SKM-1 treated with dmso at 0.1 percent for 144 hours (cell line): ENCODE measurements around the gene ALDH16A1.

Experiments used
- DNase-seq: peaks from one replicate; lab custom pipeline; 2025; ENCODE audit not compliant: unreplicated experiment; lab: John Stamatoyannopoulos, UW

ALDH16A1 gene

DNA sequence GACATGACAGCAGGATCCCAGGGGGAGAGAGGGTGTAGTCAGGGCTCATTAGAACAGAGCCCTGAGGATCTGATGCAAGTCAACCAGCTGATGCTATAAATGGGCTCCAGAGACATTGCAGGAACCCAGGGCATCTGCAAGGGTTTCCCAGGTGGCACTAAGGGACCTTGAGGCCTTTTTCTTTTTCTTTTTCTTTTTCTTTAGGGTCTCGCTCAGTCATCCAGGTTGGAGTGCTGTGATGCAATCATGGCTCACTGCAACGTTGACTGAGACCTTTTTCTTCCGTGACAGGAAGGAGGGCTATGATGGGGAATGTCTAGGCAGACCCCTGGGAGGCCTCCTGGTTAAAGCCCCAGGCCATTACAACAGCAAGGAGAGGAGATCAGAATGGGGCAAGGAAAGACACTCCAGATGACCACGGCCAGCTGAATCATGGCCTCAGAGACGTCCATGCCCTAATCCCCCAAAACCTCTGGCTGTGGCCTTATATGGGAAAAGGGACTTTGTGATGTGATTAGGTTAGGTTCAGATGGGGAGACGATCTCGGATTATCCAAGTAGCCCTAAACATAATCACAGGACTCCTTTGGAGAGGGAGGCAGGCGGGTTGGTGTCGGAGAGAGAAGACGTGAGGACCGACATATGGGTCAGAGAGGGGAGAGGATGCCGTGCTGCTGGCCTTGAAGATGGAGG, 54.9 kb downstream of the ALDH16A1 start:
- no peak for DNase-seq

DNA sequence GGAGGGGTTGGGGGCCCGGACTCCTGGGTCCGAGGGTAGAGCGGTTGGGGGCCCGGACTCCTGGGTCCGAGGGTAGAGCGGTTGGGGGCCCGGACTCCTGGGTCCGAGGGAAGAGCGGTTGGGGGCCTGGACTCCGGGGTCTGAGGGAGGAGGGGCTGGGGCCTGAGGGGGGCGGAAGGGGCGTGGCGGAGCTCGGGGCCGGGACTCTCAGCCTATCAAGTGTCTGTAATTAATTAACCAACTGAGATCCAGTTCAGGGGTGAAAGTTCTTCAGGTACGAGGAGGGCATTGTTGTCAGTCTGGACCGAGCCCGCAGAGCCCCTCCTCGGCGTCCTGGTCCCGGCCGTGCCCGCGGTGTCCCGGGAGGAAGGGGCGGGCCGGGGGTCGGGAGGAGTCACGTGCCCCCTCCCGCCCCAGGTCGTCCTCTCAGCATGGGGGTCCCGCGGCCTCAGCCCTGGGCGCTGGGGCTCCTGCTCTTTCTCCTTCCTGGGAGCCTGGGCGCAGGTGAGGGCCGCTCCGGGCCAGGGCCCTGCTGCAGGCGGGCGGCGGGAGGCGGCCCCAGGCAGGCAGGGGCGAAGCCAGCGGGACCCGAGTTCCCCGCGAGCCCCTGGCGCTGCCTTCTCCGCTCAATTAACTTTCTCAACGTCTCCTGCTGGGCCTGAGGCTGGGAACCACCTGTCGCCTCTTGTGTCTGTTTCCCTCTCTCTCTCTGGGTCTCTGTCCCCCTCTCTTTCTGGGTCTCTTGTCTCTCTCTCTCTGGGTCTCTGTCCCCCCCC, 60.1 kb downstream of the ALDH16A1 start:
- DNase-seq: no peak

DNA sequence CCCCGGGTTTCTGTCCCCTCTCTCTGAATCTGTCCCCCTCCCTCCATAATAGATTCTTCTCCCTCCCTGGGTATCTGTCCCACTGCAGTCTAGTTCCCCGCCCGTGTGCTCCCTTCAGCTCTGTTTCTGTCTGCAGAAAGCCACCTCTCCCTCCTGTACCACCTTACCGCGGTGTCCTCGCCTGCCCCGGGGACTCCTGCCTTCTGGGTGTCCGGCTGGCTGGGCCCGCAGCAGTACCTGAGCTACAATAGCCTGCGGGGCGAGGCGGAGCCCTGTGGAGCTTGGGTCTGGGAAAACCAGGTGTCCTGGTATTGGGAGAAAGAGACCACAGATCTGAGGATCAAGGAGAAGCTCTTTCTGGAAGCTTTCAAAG, 60.7 kb downstream of the ALDH16A1 start:
- DNase-seq: no peak

DNA sequence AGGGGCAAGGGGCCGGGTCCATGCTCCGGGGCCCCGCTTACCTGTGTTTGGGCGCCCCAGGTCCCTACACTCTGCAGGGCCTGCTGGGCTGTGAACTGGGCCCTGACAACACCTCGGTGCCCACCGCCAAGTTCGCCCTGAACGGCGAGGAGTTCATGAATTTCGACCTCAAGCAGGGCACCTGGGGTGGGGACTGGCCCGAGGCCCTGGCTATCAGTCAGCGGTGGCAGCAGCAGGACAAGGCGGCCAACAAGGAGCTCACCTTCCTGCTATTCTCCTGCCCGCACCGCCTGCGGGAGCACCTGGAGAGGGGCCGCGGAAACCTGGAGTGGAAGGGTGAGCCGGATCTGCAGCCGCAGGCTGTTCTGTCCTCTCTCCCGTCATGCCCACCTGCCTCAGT, 61.1 kb downstream of the ALDH16A1 start:
- DNase-seq: no peak

DNA sequence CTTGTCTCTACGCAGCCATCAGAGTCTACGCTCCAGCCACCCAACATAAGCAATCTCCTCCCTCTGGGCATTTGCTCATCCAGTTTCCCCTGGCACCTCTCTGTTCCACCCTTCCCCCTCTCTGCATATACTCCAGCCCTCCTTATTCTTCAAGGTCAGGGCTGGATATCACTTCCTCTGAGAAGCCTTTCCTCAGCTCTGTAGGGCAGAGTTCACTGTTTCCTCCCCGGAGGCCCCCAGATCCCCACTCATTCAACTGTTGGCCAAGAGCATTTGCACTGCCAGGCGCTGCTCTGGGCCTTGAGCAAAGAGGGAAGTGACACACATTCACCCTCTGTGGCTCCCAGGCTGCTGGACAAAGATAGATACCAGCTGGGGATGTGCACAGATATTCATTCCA, 62.7 kb downstream of the ALDH16A1 start:
- peak; percentile 85 for DNase-seq

DNA sequence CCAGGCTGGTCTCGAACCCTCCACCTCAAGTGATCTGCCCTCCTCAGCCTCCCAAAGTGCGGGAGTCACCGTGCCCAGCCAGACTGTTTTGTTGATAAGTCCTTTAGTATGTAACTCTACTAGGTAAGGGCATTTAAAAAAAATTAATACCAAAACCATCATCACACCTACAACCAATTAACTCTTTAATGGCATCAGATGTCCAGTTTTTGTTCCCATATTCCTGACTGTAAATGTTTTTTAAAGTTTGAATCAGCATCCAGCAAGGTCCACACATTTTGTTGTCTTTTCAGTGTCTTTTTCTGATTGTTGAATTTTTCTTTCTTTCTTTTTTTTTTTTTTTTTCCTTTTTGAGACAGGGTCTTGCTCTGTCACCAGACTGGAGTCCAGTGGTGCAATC, 65.0 kb downstream of the ALDH16A1 start:
- DNase-seq: no peak
